GM19455 (cell line): ENCODE data around the gene SENP7.
"Not testable (repeated sequence)": the region's sequence is repeated elsewhere in the genome, so short reads cannot be mapped to it uniquely, and the experiment has no call there.

Experiments used
- ATAC-seq: cut with Tn5 transposase; IDR thresholded peaks from one replicate; pipeline ENCODE4 v1.9.1; 2021; ENCODE audit not compliant: unreplicated experiment

Gene SENP7, protein sequence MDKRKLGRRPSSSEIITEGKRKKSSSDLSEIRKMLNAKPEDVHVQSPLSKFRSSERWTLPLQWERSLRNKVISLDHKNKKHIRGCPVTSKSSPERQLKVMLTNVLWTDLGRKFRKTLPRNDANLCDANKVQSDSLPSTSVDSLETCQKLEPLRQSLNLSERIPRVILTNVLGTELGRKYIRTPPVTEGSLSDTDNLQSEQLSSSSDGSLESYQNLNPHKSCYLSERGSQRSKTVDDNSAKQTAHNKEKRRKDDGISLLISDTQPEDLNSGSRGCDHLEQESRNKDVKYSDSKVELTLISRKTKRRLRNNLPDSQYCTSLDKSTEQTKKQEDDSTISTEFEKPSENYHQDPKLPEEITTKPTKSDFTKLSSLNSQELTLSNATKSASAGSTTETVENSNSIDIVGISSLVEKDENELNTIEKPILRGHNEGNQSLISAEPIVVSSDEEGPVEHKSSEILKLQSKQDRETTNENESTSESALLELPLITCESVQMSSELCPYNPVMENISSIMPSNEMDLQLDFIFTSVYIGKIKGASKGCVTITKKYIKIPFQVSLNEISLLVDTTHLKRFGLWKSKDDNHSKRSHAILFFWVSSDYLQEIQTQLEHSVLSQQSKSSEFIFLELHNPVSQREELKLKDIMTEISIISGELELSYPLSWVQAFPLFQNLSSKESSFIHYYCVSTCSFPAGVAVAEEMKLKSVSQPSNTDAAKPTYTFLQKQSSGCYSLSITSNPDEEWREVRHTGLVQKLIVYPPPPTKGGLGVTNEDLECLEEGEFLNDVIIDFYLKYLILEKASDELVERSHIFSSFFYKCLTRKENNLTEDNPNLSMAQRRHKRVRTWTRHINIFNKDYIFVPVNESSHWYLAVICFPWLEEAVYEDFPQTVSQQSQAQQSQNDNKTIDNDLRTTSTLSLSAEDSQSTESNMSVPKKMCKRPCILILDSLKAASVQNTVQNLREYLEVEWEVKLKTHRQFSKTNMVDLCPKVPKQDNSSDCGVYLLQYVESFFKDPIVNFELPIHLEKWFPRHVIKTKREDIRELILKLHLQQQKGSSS

DNA sequence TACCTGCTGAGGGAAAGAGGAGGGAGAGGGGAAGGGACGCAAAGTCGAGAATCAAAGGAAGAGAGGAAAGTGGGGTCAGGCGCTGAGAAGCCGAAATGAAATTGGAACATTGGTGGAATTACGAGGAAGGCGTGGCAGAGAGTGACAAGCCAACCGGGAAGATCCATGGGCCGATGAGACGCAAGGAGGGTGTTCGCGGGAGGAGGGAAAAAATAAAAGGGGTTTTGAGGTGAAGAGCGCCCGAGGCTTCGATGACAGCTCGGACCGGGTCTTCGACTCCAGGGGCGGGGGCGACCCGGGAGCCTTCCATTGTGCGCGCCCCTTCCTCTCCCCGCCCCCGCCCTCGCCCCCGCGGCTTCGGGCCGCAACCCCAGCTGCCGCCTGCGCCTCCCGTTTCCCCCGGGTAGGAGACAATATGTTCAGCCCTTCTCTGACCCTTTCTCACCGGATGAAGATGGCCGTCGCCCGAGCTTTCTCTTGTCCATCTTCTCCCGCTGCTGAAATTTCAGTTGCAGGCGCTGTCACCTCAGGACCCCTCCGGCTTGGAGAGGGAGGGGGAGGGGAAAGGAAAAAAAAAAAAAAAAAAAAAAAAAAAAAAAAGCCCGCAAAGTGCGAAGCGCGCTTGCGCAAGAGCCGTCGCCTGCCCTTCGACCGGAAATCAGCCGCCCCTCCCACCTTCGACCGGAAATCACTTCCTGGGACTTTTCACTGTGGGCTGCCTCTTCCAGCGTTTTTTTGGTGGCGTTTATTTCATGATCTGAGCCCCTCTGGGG lies at the start of gene SENP7:
TSS of gene SENP7 (minus strand) at position 567 of the 773 bp plus-strand sequence. CDS start at position 485, 82 bp downstream.
- ATAC-seq: peak; percentile 71

DNA sequence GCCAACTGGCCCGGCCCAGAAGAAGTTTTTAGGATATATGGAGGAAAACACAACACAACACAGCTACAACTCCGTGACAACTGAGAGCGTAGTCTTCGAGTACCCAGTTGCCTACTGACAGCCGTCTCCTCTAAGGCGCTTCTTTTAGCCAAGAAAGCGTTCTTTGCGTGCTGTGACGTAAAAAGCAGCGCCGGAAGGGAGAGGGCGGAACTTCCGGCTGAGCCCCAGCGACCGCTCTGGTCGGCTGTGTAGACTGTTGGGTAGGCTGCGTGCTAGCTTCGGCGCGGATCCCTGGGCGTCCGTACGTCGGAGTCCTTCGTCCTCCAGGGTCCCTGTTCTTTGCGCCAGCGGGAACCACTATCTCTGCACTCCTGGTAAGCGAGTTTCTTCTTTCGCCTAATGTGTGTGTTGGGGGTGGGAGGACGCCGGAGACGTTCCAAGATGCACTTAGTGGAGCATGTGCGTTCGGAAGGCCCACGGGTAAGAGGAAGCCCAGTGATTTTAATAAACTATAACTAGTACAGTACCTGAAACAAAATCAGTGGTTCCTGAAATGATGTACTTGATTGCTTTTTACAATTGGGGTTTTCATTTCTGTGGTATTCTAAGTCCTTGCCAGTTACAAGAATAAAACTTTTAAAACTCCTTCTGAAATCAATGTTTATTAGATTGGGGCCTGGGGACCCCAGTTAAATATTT lies 48.8 kb upstream of the SENP7 start, which contains the start of gene TRMT10C:
TSS of gene TRMT10C (plus strand) at position 239 of the 699 bp plus-strand sequence. CDS start 2,914 bp downstream, outside the sequence.
- peak; percentile 99 for ATAC-seq

DNA sequence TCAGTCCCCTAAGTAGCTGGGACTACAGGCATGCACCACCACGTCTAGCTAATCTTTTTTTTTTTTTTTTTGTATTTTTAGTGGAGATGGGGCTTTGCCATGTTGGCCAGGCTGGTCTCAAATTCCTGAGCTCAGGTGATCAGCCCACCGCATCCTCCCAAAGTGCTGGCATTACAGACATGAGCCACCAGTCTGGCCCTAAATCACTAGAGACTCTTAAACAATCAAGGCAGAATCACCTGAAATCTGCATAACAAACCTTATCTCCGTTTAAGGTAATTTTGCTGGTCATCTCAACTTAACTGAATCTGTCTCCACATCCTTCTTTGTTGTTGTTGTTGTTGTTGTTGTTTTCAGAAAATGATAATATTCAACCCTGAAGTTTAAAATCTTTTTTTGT lies 43.1 kb upstream of the SENP7 start:
- no peak for ATAC-seq

DNA sequence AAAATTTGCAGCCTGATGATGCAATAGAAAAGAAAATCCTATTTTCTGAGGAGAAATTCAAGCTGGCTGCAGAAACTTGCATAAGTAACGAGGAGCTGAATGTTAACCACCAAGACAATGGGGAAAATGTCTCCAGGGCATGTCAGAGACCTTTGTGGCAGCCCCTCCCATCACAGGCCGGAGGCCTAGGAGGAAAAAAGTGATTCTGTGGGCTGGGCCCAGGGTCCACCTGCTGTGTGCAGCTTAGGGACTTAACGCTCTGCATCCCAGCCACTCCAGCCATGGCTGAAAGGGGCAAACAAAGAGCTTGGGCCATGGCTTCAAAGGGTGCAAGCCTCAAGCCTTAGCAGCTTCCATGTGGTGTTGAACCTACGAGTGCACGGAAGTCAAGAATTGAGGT lies 40.4 kb upstream of the SENP7 start:
- ATAC-seq: not testable (repeated sequence)

DNA sequence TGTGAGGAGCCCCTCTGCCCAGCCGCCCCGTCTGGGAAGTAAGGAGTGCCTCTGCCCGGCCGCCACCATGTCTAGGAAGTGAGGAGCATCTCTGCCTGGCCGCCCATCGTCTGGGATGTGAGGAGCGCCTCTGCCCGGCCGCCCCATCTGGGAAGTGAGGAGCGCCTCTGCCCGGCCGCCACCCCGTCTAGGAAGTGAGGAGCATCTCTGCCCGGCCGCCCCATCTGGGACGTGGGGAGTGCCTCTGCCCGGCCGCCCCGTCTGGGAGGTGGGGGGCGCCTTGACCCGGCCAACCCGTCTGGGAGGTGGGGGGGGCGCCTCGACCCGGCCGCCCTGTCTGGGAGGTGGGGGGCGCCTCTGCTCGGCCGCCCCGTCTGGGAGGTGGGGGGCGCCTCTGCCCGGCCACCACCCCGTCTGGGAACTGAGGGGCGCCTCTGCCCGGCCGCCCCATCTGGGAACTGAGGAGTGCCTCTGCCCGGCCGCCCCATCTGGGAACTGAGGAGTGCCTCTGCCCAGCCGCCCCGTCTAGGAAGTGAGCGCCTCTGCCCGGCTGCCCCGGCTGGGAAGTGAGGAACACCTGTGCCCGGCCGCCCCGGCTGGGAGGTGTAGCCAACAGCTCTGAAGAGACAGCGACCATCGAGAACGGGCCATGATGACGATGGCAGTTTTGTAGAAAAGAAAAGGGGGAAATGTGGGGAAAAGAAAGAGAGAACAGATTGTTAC lies 38.5 kb upstream of the SENP7 start:
- not testable (repeated sequence) for ATAC-seq

DNA sequence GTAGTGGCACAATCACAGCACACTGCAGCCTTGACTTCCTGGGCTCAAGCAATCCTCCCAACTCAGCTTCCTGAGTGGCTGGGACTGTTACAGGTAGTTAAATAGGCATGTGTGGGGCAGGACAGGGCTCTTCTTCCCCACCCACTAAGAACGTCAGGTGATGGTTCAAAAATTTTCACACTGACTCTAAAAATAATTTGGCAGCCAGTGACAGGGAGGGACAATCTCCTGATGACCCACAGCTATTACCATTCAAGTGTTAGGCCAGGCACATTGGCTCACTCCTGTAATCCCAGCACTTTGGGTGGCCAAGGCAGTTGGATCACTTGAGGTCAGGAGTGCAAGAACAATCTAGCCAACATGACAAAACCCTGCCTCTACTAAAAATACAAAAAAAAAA lies 36.5 kb upstream of the SENP7 start:
- ATAC-seq: no peak

DNA sequence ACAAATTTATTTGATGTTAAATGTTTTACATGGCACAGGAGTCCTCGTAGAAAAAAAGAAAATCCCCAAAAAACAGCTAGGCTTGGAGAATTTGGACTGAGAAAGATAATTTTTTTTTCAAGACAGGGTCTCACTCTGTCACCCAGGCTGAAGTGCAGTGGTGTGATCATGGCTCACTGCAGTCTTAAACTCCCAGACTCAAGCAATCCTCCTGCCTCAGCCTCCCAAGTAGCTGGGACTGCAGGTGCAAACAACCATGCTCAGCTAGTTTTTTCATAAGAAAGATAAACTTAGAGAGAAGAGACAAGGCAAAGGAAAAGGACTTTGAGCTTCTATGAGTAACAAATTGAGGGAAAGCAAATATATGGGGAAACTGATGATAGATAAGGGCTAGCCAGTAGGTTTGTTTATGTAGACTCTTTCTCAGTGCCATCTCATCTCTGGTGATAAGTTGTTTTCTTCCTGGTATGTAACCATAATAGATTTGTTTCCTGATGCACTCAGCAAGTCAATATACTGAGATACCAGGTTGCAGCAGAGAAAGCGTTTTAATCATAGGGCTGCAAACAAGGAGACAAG lies 35.6 kb upstream of the SENP7 start:
- no peak for ATAC-seq

DNA sequence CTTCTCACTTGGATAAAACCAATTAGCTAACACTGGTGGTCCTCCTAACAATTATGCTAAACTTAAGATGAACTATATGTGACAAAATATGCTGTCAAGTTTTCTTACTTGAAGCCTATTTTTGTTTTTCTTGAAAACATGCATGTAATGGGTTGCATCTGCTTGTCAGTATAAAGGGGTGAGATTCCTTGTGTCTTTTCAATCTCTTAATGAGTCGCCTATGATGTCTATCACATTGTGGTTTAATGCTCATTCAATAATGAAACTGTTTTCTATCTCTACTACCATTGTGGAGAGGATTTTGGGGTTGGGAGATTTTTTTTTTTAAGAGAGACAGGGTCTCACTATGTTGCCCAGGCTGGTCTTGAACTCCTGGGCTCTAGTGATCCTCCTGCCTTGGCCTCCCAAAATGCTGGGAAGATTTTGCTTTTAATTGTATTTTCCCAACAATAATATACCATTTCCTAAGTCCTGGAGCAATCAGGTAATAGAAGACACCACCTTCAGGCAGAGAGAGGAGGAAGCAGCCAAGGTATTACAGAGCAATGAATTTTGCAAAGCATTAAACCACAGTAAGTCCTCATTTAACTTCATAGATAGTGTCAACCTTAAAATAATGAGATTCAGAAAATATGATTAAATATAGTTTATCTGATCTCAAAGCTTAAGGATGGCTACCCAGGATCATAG lies 31.3 kb upstream of the SENP7 start:
- no peak for ATAC-seq

DNA sequence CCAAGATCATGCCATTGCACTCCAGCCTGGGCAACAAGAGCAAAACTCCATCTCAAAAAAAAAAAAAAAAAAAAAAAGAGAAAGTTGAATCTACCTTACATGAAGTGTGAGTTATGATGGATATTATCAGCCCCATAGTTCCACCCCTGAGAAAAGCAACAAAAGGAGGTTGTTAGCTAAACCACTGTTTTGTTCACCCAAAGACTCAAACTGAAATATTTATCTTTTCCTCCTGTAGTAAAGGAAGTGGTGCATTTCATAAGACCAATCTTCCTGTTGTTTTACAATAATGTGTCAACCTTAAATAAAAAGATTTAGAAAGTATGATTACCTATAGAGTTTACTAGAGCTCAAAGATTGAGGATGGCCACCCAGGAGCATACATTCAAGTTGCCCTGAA lies 29.9 kb upstream of the SENP7 start:
- no peak for ATAC-seq

DNA sequence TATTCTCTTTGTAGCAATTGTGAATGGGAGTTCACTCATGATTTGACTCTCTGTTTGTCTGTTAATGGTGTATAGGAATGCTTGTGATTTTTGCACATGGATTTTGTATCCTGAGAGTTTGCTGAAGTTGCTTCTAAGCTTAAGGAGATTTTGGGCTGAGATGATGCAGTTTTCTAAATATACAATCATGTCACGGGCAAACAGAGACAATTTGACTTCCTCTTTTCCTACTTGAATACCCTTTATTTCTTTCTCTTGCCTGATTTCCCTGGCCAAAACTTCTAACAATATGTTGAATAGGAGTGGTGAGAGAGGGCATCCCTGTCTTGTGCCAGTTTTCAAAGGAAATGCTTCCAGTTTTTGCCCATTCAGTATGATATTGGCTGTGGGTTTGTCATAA lies 23.9 kb upstream of the SENP7 start:
- ATAC-seq: not testable (repeated sequence)

DNA sequence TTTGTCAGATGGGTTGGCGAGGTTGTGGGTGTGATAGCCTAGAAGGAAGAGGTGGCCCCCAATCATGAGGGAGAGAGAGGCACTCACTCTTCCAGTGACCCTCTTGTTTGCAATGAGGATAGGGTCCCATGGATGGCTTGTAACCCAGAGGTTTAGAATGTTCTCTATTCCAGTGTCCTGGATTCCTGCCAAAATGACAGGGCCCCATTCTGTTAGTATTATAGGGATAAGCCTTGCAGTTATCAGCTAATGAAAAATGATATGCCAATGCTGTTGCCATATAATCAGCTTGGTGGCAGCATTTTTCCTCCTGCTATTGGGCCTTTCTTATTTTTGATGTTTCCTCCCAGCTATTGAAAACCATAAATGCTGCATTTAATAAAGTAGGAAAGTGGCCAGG lies 23.3 kb upstream of the SENP7 start:
- no peak for ATAC-seq

DNA sequence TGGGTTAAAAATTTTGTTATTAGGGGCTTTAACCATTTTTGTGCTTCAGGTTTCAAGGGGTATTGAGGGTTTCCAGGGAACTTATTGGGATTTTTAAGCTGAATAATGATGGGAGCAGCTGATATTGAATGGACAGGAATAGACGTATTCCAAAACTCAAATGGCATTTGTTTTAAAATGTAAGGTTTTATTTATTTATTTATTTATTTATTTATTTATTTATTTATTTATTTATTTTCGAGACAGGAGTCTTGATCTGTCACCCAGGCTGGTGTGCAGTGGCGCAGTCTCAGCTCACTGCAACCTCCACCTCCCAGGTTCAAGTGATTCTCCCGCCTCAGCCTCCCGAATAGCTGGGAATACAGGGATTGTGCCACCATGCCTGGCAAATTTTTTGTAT lies 22.2 kb upstream of the SENP7 start:
- no peak for ATAC-seq

DNA sequence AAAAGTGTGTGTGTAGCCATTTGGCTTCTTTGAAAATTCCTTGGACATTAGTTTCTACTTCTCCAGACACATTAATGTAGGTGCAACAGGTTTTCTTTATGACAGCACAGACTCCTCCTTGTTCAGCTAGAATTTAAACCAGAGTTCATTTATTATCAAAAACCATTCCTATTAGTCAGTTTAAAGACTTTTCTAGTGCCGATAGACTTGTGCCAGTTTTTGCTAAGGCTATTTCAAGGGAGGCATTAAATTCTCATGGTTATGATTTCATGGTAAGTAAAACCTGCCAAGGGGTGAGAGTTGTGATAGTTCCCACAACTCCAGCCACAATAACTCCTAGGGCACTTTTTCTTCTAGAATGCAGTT lies 20.6 kb upstream of the SENP7 start:
- ATAC-seq: no peak

DNA sequence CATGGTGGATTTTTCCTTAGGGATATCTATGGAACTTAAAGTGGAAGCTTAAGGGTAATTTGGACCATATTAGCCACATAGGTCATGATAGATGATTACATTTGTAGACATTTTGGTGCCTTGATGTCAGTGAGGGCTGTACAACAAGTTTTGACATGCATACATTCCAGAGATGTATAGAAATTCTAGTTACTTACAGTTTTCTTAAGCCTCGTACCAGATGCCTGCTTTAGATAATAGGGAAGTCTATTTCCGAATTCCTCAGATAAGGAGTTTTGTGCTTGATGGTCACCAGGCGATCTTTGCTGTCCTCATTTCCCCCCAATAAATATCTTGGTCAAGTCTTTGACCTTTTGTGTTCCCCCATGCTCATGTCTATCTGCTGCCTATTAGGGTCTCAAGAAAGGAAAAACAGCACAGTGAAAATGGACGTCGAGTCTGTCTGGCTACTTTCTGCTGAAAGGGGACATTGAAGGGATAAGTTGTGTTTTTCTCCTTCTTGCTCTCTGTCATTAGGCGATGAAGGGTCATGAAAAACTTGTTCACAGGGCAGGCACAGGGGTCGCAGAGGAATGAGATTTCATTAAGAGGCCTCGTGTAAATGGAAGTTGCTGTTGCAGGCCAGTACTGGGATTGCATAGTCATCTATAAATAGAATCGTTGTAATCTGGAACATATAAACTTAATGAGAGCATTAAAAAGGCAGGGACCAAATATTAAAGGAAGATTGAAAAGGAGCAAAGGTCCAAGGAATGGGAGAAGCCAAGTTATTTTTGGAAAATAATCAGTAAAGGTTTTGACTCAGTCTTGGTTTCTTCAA lies 20.0 kb upstream of the SENP7 start:
- no peak for ATAC-seq

DNA sequence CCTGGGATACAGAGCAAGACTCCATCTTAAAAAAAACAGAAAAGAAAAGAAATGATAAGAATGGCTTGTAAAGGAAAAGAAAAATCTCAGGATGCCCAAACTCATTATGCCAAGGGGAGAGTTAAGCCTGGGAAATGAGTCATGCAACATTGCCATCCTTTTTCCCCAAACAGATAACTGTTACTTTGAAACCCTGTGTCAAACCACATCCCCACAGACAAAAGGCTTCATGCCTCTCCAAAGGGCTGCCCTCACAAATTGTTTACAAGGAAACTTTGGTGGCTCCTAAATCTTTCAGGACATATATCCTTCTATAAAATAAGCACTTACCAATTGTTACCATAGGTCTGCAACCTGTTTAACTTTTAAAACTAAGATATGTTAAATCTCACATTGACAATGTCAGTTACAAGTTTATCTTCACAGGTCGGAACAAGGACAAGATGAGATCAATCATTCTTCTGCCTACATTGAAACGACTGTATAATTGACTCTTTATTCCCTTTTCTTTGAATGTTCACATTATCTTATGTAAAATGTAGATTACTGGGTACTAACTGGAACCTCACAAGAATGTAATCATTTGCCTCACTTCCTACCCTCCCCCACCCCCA lies 18.6 kb upstream of the SENP7 start:
- no peak for ATAC-seq

DNA sequence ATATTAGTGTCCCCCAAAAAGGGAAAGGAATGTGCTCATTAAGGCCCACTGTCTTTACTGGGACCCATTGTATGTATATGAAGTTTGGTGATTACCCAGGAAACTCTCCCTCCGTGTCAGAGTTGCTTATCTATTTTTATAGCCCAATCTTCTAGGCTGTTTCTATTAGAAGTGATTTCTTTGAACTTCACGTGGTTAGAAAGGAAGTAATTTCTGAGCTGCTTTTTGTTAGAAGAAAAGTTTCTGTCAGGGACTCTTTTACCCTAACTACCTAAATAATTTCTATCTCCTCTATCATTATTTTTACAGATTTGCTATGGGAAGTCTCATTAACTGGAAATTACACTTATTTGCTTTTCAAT lies 17.7 kb upstream of the SENP7 start:
- no peak for ATAC-seq
